Measurements from ENCODE around the gene MARCHF10.

The MARCHF10 gene

GRCh38 chr17:62671553-62671952 lies 136.6 kb downstream of the MARCHF10 start:
- TF ChIP-seq ZFX (IDR thresholded peaks at IDR 0.05) (no peak), CTCF (conservative IDR thresholded peaks at IDR 0.05) (no peak)
- no peak overlapping the region for H3K27ac ChIP-seq

GRCh38 chr17:62670202-62670821 lies 137.8 kb downstream of the MARCHF10 start:
- TF ChIP-seq CTCF (conservative IDR thresholded peaks at IDR 0.05) (no peak), ZFX (IDR thresholded peaks at IDR 0.05) (no peak)
- no peak overlapping the region for H3K27ac ChIP-seq

- no peak overlapping the region for H3K27ac ChIP-seq
These were observed 139.9 kb downstream of the MARCHF10 start for GRCh38 chr17:62668091-62668804.

GRCh38 chr17:62666801-62667591 lies 141.1 kb downstream of the MARCHF10 start:
- TF ChIP-seq CTCF (conservative IDR thresholded peaks at IDR 0.05) (no peak), ZFX (IDR thresholded peaks at IDR 0.05) (no peak)
- H3K27ac ChIP-seq = no peak overlapping the region

More at GRCh38 chr17:62668091-62668804, 139.9 kb downstream of the MARCHF10 start:
- no peak for TF ChIP-seq ZFX (IDR thresholded peaks at IDR 0.05)
- TF ChIP-seq CTCF (conservative IDR thresholded peaks at IDR 0.05) = no peak

- H3K27ac ChIP-seq = no peak overlapping the region
- TF ChIP-seq CTCF (conservative IDR thresholded peaks at IDR 0.05) = no peak
- TF ChIP-seq ZFX (IDR thresholded peaks at IDR 0.05) = no peak
These were observed 141.9 kb downstream of the MARCHF10 start for GRCh38 chr17:62666061-62666800.

GRCh38 chr17:62665599-62665998 lies 142.5 kb downstream of the MARCHF10 start:
- no peak overlapping the region for H3K27ac ChIP-seq
- no peak for TF ChIP-seq CTCF (conservative IDR thresholded peaks at IDR 0.05)
- TF ChIP-seq ZFX (IDR thresholded peaks at IDR 0.05) = no peak
